Right lung (tissue), 5 donors: ENCODE measurements around the gene SLC6A6. TPM values are rescaled to one million over a fixed set of nuclear protein-coding genes. Genes with fewer than 3 reads are reported as not detected.

Source experiments
- DNase-seq, 2 donors: peaks; one replicate each; pipeline ENCODE4 v3.0.0-alpha.2; 2013
- polyA plus RNA-seq, 5 donors: library from polyadenylated mRNA; unstranded; fragments of 120-200 nt; gene quantifications; one replicate each; pipeline versions ENCODE4 v1.2.1 to v1.2.3, GENCODE V29; 2013; ENCODE audit warnings: inconsistent platforms in 1 of 5, low replicate concordance in 1 of 5; ENCODE audit not compliant: insufficient read length in 5 of 5, insufficient read depth in 1 of 5

The SLC6A6 gene
- polyA plus RNA-seq, 5 donors, result 16.7 to 24.8 (median 17.8) TPM

DNA sequence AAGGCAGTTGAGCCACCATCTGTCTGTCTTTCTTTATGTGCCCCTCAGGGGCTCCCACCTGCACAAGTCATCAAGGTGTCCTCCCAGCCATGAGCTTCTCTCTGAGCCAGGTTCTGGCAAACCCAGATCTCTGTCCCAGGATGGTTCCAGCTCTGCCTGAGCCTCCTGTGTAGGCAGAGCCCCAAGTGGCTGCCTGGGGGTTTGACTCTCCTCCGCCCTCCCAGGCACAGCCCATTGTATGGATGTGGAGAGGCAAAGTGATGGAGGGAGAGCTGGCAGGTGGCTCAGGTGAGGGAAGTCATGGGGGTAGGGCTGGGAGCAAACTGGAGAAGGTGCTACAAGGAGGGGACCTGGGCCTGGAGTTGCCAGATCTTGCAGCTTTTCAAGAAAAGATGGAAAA lies 80.9 kb downstream of the SLC6A6 start:
- no peak for DNase-seq

DNA sequence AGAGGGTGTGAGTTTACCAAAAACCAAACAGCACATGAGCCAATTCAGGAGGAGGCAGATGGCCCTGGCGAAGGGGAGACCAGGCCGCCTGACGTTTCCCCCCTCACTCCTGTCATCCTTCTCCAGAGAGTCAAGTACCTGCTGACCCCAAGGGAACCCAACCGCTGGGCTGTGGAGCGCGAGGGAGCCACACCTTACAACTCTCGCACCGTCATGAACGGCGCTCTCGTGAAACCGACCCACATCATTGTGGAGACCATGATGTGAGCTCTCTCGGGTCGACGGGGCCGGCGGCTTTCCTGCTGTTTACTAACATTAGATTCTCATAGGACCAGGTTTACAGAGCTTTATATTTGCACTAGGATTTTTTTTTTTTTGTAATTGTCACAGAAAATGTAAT lies 82.3 kb downstream of the SLC6A6 start:
- DNase-seq, result no peak

DNA sequence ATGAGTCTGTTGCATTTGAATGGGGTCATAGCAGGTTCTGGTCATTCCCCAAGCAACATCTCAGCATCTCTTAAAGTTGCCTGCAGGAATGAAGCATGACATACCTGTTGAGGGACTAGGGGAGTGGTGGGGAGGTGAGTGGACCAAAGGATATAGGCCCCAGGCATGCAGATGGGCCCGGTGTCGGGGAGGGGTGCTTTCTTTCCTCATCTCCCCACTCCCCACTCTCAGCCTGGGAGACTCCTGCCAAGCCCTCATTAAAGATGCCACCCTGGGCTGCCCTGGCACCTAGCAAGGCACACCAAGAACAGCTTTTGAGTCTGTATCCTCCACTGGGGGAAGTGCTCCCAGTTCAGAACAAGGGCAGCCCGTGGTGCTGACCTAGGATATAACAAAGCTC lies 83.6 kb downstream of the SLC6A6 start:
- no peak for DNase-seq

DNA sequence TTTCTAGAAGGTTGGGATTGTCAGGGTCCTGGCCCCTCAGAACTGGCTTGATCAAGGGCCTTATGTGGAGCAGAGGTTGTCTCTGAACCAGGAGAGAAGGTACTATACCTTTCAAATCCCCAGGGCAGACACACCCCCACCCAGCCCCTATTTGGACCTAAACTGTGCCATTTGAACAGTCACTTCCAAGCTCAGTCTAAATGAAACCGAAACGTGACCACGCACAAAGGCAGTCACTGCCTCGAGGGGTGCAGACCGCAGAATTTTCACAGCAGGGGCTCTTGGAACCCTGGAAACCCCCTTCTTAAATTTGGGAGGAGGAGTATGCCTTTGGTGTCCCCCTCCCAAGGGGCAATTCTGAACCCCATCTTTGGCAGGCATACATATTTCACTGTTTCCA lies 84.1 kb downstream of the SLC6A6 start:
- DNase-seq, result no peak

DNA sequence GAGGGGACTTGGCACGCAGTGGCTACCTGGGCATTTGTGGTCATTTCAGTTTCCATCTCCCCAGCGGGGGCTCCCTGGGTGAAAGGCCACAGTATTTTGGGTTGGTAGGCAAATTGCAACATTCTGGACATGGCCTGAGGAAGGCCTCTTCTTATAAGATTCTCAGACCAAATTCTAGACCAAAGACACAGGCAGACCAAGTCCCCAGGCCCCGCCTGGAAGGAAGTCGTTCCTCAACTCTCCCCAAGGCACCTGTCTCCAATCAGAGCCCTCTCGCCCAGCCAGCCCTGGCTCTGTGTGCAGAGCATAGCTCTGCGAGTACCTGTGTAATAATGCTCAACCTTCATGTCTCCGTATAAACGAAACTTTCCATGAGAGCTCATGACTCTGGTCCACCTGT lies 84.7 kb downstream of the SLC6A6 start:
- no peak for DNase-seq

DNA sequence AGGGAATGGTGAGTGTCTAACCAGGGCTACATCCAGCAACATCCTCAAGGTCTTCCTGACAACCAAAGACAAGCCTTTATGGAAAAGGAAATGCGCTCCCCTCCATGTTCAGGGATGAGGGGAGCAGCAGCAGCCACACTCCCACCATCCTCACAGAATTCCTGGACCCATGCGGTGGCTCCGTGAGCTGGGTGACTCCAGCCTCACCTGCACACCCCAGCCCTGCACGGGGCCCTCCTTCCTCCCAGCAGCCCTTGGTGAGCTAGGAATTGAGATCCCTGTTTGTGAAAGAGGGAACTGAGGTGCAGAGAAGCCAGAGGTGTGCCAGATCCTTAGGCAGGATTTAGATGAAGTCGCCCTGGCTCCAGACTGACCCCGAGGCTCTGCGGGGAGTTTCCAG lies 85.4 kb downstream of the SLC6A6 start:
- no peak for DNase-seq

DNA sequence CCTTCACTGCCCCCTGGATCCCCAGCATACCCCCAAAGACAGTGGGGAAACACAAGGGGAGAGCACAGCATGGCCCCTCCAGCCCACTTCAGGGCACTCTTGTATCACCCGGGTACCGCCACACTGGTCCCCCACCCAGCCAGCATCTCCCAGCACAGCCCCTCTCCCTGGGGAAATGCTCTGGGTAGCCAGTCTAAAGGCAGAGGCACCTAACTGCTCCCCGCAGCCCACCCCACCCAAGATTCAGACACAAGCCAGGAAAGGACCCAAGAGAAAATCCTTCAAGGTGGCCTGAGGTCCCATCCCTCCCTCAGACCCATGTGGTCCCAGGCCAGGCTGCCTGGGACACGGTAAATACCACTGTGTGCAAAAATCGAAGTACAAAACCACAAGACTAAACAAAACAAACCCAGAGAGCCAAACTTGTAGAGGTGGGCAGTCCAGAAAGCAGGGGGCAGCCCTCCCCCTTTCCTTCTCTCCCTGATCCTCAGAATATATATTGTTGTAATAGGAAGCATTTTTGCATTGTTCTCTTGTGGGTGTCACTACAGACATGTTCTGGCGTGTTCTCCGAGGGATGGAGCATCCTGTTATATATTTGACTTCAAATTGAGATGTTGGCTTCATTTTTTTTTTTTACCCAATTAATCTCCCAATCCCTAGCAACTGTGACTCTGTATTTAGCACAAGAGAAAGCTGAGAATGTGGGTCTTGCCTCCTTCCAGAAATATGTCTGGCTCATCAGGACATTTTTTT lies 86.1 kb downstream of the SLC6A6 start:
- DNase-seq, result no peak

DNA sequence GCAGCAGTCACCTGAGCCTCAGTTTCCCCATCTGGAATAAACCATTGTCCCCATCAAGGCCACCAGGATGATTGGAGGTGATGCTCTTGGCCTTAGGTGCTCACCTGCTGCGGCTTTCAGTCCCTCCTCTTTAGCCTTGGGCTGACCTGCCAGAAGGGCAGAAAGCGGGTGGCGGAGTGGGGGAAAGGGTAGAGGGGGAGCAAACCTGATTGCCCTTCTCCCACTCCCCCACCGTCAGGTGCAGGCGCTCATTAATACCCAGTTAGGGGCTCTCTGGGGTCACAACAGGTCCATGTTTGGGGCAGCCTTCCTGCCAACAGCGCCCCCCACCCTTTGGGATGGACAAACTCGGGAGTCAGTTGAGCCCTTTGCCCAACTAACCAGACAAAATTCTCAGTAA lies 87.2 kb downstream of the SLC6A6 start:
- no peak for DNase-seq

DNA sequence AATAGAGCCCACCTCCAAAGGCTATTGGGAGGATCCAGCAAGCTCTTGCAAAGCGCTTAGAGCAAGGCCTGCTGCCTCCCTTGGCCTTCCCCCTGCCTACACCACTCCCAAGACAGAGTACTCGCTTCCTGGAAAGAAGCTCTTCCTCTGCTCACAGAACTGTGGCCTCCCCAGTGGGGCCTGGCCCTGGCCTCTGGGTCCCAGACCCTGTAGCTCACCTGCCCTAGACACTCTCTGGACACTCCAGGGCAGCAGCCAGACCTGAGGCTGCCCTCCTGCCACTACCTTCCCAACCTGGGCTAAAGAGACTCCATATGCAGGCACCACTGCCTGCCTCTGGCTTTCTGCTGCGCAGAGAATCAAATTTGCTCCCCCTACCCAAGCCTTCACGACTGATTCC lies 87.8 kb downstream of the SLC6A6 start:
- no peak for DNase-seq

DNA sequence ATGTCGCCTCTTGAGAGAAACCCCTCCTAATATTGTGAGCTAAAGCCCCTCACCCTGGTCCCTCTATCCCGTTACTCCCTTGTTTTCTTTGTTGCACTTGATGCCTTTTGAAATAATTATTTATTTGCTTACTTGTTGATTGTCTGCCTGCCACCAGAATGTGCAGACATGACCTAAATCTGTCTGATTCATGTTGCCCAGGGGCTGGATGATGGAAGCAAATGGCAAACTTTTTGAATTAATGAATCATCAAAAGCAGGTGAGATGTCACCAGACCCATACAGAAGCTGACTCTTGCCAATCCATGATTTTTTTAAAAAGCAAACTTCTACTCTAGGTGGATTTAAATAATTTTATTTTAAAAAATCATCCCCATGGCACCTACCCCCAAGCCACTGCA lies 88.4 kb downstream of the SLC6A6 start:
- DNase-seq, result no peak

DNA sequence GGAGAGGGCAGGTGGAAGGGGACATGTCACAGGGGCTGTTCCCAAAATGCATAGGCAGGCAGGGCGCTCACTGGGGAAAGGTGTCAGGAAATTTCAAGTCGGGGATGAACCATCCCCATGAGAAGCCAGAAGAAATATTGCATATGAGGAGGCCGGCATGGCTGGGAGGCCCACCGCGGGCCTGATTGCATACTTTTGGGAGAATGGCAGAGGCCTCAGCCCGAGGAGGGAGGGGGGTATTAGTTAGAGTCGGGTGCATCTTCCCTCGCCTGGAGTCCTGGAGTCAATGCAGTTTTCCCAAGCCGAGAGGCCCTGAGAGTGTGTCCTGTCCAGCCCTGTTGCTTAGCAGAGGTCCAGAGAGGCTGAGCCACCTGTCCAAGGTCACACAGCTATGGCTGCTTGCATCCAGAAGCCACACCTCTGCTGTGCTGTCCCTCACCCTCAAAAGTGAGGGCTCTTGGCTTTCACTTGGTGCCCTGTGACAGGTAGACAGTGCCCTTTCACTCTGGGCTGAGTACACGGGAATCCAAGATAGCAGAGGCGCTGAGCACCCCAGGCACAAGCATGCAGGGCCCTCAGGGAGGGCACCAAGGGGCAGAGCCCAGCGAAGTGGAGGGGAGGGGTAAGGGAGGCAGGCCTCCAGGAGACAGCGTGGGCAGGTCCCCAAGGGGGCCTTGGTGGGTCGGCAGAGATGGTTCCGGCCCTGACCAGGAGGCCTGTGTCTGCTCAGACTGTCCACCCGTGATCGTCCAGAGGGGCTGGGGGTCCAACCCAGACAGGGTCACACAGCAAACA lies 89.2 kb downstream of the SLC6A6 start:
- DNase-seq, result no peak

DNA sequence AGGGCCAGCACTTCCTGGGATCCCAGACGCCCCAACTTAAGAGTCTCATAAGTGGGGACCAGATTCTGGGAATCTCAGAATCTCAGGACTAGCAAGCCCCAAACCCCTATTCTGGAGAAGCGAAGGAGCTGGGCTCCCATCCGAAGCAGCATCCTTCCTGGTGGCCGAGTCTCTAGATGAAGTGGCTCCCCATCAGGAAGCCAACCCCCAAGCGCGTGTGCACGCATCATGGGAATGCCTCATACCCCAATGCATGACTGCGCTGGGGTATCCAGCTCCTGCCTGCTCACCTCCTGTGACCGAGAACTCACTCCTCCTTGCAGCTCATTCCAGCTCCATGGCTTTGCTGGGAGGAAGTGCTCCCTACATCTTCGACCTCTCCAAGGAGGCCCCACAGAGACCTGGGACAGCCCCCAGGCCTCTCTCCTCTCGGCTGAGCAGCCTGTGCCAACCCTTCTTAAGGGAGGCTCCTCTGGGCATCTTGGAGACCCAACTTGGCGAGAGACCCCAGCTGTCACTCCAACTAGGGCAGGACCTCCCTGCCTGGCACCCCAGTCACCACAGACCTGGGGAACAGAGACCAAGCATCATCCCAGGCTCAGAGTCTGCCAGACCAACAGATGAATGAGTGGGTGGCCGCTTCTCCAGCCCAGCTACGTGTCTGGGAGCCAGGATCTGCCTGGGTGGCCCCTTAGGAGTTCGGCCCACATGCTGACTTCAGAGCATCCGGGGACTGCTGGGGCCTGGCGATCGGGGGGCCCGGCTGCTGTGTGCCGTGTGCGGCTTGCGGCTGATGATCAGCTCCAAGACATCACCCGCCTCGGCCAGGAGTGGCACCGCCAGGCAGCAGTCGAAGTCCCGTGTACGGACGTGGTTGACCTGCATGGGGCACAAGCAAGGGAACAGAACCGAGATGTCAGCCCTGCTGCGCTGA lies 90.8 kb downstream of the SLC6A6 start:
- DNase-seq, result no peak

DNA sequence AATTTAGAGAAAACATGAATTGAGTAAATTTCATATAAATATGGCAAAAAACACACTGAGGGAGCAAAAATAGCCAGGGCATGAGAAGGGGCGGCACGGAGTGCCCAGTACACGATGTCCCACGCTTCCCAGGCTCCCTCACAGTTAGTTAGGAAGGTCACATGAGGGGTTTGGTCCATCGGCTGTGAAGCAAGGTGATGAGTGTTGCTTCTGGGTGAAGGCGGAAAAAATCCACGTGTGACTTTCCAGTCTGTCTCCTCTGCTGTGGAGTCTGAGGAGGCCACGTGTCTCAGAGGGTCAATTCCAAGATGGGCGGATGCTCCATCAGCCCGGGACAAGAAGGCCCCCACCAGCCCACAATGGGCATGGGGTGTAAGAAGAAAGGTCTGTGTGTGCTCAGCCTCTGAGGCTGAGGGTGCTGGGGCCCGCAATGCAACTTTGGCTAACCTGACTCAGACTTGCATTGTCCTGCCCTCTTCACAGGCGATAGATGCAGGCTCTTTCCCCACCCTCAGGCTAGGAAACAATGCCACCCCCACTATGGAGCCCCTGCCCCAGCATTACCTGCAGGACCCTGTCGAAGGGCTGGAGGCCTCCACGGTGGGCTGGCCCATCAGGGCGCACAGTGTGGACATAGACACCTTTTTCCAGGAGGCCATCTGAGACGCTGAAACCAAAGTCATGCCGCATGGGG lies 92.0 kb downstream of the SLC6A6 start:
- no peak for DNase-seq

DNA sequence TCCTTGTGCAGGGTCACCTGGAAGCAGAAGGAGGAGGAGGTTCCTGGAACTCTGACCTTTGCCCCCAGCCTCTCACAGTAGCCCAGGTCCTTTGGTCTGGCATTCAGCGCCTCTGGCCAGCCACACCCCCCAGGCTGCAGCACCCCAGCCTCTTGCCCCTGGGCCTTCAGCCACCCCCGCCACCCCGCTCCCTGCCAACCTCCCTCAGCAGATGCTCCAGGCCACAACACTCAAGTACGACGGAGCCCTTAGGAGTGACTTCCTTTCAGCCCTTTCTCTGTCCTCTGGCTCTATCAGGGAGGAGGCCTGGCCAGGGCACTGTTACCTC lies 92.5 kb downstream of the SLC6A6 start:
- no peak for DNase-seq

DNA sequence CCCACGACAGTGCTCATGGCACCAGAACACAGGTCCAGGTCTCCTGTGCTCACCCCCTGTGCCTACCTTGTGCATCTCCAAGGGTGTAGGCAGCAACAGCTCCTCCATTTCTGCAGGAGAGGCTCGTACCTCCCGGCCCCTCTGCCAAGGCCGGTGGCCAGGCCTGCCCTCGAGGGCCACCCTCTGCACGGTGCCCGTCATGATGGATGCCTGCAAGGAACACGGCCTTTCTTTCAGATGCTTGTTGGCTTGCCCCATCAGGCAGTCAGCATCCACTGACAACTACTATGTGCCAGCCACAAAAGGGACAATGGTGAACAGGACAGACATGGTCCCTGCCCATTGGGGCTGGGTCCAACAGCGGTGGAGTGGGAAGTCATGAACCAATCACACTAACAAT lies 93.9 kb downstream of the SLC6A6 start:
- no peak for DNase-seq

DNA sequence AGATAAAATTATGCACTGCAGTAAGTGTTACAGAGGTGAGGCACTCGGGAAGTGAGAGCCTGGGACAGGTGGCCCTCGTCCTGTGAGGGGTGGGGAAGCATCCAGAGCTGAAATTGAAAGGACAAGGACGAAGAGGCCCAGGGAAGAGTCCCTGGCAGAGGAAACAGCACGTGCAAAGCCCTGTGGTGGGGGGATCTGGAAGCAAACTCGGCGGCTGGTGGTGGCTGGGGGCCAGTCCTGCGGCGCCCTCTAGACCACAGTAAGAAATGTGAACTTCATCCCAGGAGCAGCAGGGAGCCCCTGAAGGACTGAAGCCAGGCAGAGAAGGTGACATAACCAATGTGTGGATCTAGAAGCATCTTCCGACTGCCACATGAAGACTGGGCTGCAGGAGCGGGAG lies 94.9 kb downstream of the SLC6A6 start:
- DNase-seq, result no peak

DNA sequence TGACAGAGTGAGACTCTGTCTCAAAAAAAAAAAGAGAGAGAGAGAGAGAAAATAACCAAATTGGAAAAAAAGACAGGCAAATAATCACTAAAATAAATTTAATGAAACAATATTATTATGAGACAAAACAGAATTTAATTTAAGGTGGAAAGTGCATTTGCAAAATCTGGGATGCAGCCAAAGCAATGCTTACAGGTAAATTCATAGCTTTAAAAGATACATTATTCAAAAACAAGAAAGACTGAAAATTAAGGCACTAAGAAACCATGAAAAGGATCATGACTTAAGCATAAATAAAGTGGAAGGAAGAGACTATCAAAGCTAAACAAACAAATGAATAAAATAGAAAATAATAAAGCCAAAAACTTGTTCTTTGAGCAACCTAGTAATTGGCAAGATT lies 100.1 kb downstream of the SLC6A6 start:
- no peak for DNase-seq

DNA sequence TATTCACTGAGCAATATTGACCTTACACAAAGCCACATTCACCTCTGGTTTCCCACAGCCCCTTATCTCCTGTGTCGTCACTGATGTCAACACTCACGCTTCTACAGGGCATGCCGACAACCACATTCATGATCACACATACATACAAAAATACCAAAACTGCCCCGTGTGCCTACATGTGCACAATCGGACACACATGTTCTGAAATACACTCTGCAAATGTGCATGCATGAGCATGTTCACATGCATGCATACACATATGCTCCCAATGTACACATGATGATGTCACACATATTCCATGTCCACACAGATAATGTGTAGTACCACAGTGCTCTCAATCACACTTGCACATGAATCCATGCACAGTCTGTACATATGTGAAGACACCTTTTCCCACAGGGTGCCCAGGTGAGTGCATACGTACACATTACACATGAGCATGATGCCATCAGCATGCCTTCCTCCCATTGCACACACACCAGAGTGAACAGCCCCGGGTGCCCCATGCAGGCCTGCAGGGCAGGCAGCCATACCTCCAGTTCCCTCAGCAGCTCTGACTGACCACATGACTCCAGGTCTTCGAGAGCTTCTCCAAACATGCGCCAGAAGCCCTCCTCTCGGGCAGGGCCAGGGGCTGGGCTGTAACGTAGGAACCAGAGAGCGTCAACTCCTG lies 100.8 kb downstream of the SLC6A6 start:
- no peak for DNase-seq

DNA sequence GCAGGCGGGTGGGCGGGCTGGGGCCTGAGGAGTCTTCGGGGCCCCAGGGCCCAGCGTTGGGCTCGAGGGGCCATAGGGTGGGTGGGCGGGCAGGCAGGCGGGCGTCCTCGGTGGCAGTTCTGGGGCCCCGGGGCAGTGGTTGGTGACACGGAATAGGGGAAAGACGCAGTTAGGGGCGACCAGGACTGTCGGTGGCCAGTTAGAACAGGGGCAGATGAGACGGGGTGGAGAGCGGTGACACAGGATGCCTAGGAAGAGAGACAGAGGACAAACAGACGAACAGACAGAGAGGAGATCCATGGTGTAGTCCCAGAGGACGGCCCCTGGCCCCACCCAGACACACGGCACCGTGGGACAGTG lies 101.3 kb downstream of the SLC6A6 start:
- DNase-seq, result no peak

DNA sequence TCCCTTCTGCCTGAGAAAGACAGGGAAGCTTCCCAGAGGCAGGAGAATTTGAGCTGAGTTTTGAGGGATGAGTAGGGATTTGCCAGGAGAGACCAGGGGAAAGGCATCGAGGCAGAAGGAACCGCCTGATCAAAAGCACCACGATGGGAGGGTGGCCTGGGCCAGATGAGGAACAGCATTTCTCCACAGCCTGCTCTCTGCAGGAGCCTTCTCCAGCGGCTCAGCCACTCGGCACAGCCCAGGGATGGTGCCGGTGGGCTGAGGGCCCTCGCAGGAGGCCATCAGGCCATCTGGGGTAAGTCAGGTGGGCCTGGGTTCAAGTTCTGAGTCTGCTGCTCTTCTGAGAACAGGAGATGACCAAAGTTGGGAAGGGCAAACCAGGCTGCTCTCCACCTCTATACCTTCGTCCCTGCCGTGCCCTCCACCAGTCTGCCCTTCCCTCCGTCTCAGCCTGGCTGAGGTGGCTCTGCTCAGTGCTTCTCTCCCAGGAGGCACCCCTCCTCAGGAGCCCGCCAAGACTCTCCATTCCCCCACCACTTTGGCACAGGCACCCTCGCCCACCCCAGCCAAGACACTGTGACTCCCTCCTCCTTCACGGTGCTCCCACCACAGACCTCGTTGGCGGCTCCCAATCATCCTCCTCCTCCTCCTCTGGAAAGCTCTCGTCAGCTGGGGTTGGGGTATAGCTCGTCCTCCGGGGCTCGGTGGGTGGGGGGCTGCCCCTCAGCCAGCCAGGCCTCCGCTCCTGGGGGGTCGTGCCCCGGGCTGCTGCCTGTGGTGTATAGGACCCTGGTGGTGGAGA lies 102.8 kb downstream of the SLC6A6 start:
- no peak for DNase-seq
